Endothelial cell (in vitro differentiated cells): Measurements from ENCODE around the gene THBS1. TPM values are rescaled to one million over a fixed set of nuclear protein-coding genes. Genes with fewer than 3 reads are reported as not detected.

Source experiments
- DNase-seq: peaks from one replicate; pipeline ENCODE4 v3.0.0; 2021; ENCODE audit warnings: low spot score
- H3K27ac Mint-ChIP-seq: one replicate; pipeline ENCODE4 v1.8.0; 2021; ENCODE audit warnings: mixed read lengths, inconsistent platforms; ENCODE audit not compliant: unreplicated experiment
- H3K27me3 Mint-ChIP-seq: one replicate; pipeline ENCODE4 v1.8.0; 2021; ENCODE audit warnings: mild to moderate bottlenecking, moderate library complexity, mixed read lengths, inconsistent platforms; ENCODE audit not compliant: unreplicated experiment
- H3K36me3 Mint-ChIP-seq: one replicate; pipeline ENCODE4 v1.8.0; 2021; ENCODE audit warnings: mild to moderate bottlenecking, low read depth, mixed read lengths, inconsistent platforms; ENCODE audit not compliant: unreplicated experiment
- H3K4me1 Mint-ChIP-seq: one replicate; pipeline ENCODE4 v1.8.0; 2021; ENCODE audit warnings: mild to moderate bottlenecking, mixed read lengths, inconsistent platforms; ENCODE audit not compliant: unreplicated experiment
- H3K4me3 Mint-ChIP-seq: one replicate; pipeline ENCODE4 v1.8.0; 2021; ENCODE audit warnings: mild to moderate bottlenecking, mixed read lengths, inconsistent platforms; ENCODE audit not compliant: unreplicated experiment
- H3K9me3 Mint-ChIP-seq: one replicate; pipeline ENCODE4 v1.8.0; 2021; ENCODE audit warnings: mixed read lengths, inconsistent platforms; ENCODE audit not compliant: unreplicated experiment
- CTCF ChIP-seq: fragments of 200-600 bp; sonication (generic); IDR thresholded peaks from one replicate; pipeline ENCODE4 v1.5.0; 2021; ENCODE audit warnings: antibody characterized with exemption; ENCODE audit not compliant: unreplicated experiment
- total RNA-seq: library from RNA; stranded (reverse); fragmentation: NEBNext Ultra II Directional; extraction: Animal tissue kit (Norgen Biotek cat#: 25700); gene quantifications from one replicate; pipeline ENCODE4 v1.2.1, GENCODE V29; 2021; ENCODE audit not compliant: unreplicated experiment

THBS1 gene
- total RNA-seq, 1 donor from 2014 or later = 8.2 TPM

- no peak for DNase-seq
- Mint-ChIP-seq H3K36me3 (no peaks in the 10 kb centered on the region), H3K27ac (no peak overlapping the region), H3K9me3 (no peaks in the 10 kb centered on the region), H3K4me1 (no peaks in the 10 kb centered on the region), H3K27me3 (no peaks in the 10 kb centered on the region), H3K4me3 (no peak overlapping the region)
- no peak for TF ChIP-seq CTCF
Observed at GRCh38 chr15:39549912-39550311, 31.0 kb upstream of the THBS1 start.

DNA sequence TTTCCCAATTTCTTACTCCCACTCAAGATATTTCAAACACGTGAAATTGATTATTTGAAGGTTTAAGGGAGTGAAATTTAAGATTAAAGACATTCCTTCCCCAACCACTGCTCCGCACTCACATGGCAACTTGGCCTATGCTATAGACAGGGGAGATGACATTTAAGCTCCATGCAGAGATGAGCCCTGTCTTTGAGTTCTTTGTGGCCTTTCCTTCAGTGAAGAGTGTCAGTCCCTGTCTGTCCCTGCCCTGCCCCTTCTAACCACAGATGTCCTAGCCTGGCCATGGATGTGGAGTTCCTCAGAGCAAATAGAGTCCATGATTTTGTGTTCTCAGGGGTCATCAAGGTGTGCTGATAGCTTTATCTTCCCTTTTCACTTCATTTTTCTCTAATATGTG, 29.4 kb upstream of the THBS1 start:
- no peak overlapping the region for H3K4me3 Mint-ChIP-seq

DNA sequence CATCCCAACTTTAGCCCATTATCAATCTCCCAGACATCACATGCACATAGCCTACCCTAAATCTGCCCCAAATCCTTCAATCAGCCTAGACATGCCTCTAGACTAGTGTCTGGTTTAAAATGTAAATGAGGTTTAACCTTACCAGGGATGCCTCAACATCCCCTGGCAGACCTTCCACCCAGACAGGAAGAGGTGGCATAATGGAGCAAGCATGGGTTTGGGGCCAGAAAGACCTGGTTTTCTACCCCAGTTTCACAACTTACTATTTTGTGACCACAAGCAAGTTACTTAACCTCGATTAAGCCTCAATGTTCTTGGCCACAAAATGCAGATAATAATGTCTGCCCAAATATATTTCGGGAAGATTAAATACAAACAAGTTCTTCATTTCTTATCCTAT, 28.3 kb upstream of the THBS1 start:
- DNase-seq = no peak
- no peak overlapping the region for H3K4me3 Mint-ChIP-seq
- H3K27ac Mint-ChIP-seq = no peak overlapping the region
- no peaks in the 10 kb centered on the region for H3K4me1 Mint-ChIP-seq
- no peaks in the 10 kb centered on the region for H3K9me3 Mint-ChIP-seq
- no peaks in the 10 kb centered on the region for H3K36me3 Mint-ChIP-seq
- no peak for TF ChIP-seq CTCF
- no peaks in the 10 kb centered on the region for H3K27me3 Mint-ChIP-seq

More for the DNA sequence above, 29.4 kb upstream of the THBS1 start:
- H3K4me1 Mint-ChIP-seq = no peaks in the 10 kb centered on the region
- no peaks in the 10 kb centered on the region for H3K27me3 Mint-ChIP-seq
- no peak overlapping the region for H3K27ac Mint-ChIP-seq
- no peaks in the 10 kb centered on the region for H3K36me3 Mint-ChIP-seq
- DNase-seq = no peak
- TF ChIP-seq CTCF = no peak
- H3K9me3 Mint-ChIP-seq = no peaks in the 10 kb centered on the region

DNA sequence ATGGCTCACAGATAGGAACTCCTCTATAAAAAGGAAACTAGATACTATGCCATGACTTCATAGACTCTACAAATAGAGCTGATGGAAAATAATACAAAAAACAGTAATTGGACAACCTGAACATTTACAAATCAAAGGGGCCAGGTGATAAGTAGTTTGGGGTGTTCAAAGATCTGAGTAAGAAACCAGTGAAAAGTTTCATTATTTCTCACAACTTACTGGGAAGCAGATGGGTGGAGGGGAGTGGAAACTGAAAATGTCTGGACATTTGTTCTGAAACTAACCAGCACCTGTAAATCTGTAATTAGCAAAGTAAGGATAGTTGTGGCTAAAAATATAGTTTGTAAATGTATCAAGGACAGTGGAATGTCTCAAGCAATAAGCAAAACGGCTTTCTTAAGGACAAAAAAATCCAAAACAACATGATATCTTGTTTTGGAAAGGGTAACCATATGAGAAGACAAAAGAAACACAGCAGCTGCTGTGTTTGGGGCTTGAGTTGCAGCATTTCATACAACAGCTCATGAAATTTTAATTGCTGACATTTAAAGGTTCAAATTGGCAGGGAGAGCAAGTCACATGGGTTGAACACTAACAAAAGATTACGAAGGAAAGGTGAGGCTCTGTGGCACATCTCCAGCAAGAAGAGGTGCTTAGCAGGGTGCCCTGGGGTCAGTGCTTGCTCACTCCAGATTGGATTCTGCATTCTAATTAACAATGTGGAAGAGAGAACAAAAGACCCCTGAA, 26.8 kb upstream of the THBS1 start:
- Mint-ChIP-seq H3K27me3 (no peaks in the 10 kb centered on the region), H3K9me3 (no peaks in the 10 kb centered on the region), H3K4me1 (no peaks in the 10 kb centered on the region), H3K36me3 (no peaks in the 10 kb centered on the region), H3K4me3 (no peak overlapping the region), H3K27ac (no peak overlapping the region)
- no peak for DNase-seq
- no peak for TF ChIP-seq CTCF

- no peak for TF ChIP-seq CTCF
- H3K4me1 Mint-ChIP-seq = no peaks in the 10 kb centered on the region
- H3K9me3 Mint-ChIP-seq = no peaks in the 10 kb centered on the region
- no peaks in the 10 kb centered on the region for H3K27me3 Mint-ChIP-seq
- no peaks in the 10 kb centered on the region for H3K36me3 Mint-ChIP-seq
- H3K27ac Mint-ChIP-seq = no peak overlapping the region
- DNase-seq = no peak
- no peak overlapping the region for H3K4me3 Mint-ChIP-seq
Observed at GRCh38 chr15:39554746-39555387, 26.0 kb upstream of the THBS1 start.
